Right lobe of liver (tissue), 6 donors: Measurements from ENCODE around the gene COL4A4. TPM values are rescaled to one million over a fixed set of nuclear protein-coding genes. Genes with fewer than 3 reads are reported as not detected.
A peak's percentile ranks its signal among the peaks of the same experiment; 100 is the strongest.
"Not testable (repeated sequence)": the region's sequence is repeated elsewhere in the genome, so short reads cannot be mapped to it uniquely, and the experiment has no call there.

Experiments used
- ATAC-seq, 4 donors: fragments of 200-7000 bp; cut with Tn5 transposase; one replicate each; pipeline ENCODE4 v1.9.1; 2020; ENCODE audit warnings: mild to moderate bottlenecking in 4 of 4, moderate library complexity in 4 of 4
- DNase-seq, 3 donors: peaks; one replicate each; pipeline ENCODE4 v3.0.0-alpha.2; 2020
- H3K27ac ChIP-seq, 3 donors: fragments of 200-600 bp; one replicate each; pipeline ENCODE4 v1.8.0; 2022
- H3K27me3 ChIP-seq, 2 donors: fragments of 200-600 bp; one replicate each; pipeline ENCODE4 v1.8.0; 2022
- H3K36me3 ChIP-seq, 4 donors: fragments of 200-600 bp; sonication (generic) in 1 of 4; one replicate each; pipeline versions ENCODE4 v1.5.1 to v1.8.0; 2017 to 2022; ENCODE audit warnings: control low read depth in 1 of 4
- H3K4me1 ChIP-seq, 4 donors: fragments of 200-600 bp; sonication (generic) in 1 of 4; one replicate each; pipeline versions ENCODE4 v1.5.1 to v1.8.0; 2017 to 2022; ENCODE audit warnings: control low read depth in 1 of 4
- H3K4me3 ChIP-seq, 3 donors: fragments of 200-600 bp; one replicate each; pipeline ENCODE4 v1.8.0; 2022
- H3K9me3 ChIP-seq, 4 donors: fragments of 200-600 bp; sonication (generic) in 1 of 4; one replicate each; pipeline versions ENCODE4 v1.5.1 to v1.8.0; 2017 to 2022; ENCODE audit warnings: control low read depth in 1 of 4
- CTCF ChIP-seq, 4 donors: fragments of 200-600 bp in 3 of 4; fragments of 450-650 bp in 1 of 4; IDR thresholded peaks; one replicate each; pipeline versions ENCODE4 v1.5.1 to v1.8.0; 2016 to 2022; ENCODE audit warnings: antibody characterized with exemption in 4 of 4, mild to moderate bottlenecking in 2 of 4
- POLR2A ChIP-seq: fragments of 450-650 bp; IDR thresholded peaks from one replicate; pipeline ENCODE4 v1.6.1; 2017; ENCODE audit warnings: antibody characterized with exemption, mild to moderate bottlenecking
- WGBS: methylation state at CpG from one replicate; pipeline ENCODE4 v1.1.6; 2018; ENCODE audit warnings: low coverage, low lambda C conversion rate; ENCODE audit not compliant: insufficient coverage; ENCODE audit errors: missing lambda C conversion rate; 5-methylcytosine and 5-hydroxymethylcytosine counted together
- intact Hi-C, 2 donors: fragments of 100-400 bp; cut with DNase I; formaldehyde crosslinking; loops; one replicate each; pipeline versions ENCODE4 v1.11.2 to v1.14.1; 2022
- total RNA-seq, 6 experiments: library from RNA; depleted of rRNA in 2 of 6; stranded (reverse); fragments of >200 nt in 2 of 6; fragmentation: NEBNext Ultra II Directional in 3 of 6; extraction: Animal tissue kit (Norgen Biotek cat#: 25700) in 3 of 6; gene quantifications; one replicate each; pipeline versions ENCODE4 v1.1.0 to v1.2.4, GENCODE V29; 2016 to 2023
- donor health status: DM: no; HTN: yes; CAD: no.
- donor health status: DM: no; HTN: no; CAD: no.
- donor health status: DM: no; HTN: no; CAD: no.
- donor health status: DM: no; HTN: yes; CAD: no.
- donor health status: DM: no; HTN: yes; CAD: no.

Gene COL4A4
- total RNA-seq, 6 experiments from 2014 or later: 0.86 to 2.4 (median 1.8) TPM

- intact Hi-C loops: no loop called here
- Histone ChIP-seq H3K4me1 (peaks cover 0 to 5% (median 1%) of the 10 kb centered on the region in 4 donors), H3K4me3 (no peak overlapping the region), H3K36me3 (no peaks in the 10 kb centered on the region), H3K27me3 (no peaks in the 10 kb centered on the region), H3K27ac (no peak overlapping the region), H3K9me3 (no peaks in the 10 kb centered on the region)
- ATAC-seq (no peak), DNase-seq (no peak)
- WGBS: 94% methylated on average over 12 of the region's 12 CpGs
- TF ChIP-seq CTCF (IDR thresholded peaks at IDR 0.05) (no peak), POLR2A (no peak)
These were observed 13.8 kb upstream of the COL4A4 start for GRCh38 chr2:227177592-227178336.

- H3K4me3 ChIP-seq, H3K36me3 ChIP-seq, H3K9me3 ChIP-seq, H3K27me3 ChIP-seq, H3K4me1 ChIP-seq, H3K27ac ChIP-seq, DNase-seq, ATAC-seq, intact Hi-C loops: not testable (repeated sequence)
- WGBS: 90% methylated on average over 9 of the region's 11 CpGs
These were observed 7.8 kb upstream of the COL4A4 start for GRCh38 chr2:227171779-227172178.

GRCh38 chr2:227164763-227165291, 822 bp upstream of the COL4A4 start:
- Histone ChIP-seq H3K4me1 (no peaks in the 10 kb centered on the region), H3K27ac (peak overlapping the region in 1 of 3 donors; percentile 31), H3K27me3 (no peaks in the 10 kb centered on the region), H3K4me3 (peak overlapping the region; percentile 49 to 58 (median 56)), H3K36me3 (no peaks in the 10 kb centered on the region), H3K9me3 (no peaks in the 10 kb centered on the region)
- WGBS: 6% methylated on average over 12 of the region's 38 CpGs
- peak; percentile 63 to 76 (median 65) for ATAC-seq
- DNase-seq: peak; percentile 56 to 72 (median 57)
- intact Hi-C loops: no loop called here
- TF ChIP-seq CTCF (IDR thresholded peaks at IDR 0.05): no peak
- no peak for TF ChIP-seq POLR2A

- H3K4me1 ChIP-seq: no peaks in the 10 kb centered on the region
- ATAC-seq: peak in 3 of 4 donors; percentile 8 to 42 (median 24)
- no peaks in the 10 kb centered on the region for H3K27me3 ChIP-seq
- no peak for TF ChIP-seq CTCF (IDR thresholded peaks at IDR 0.05)
- TF ChIP-seq POLR2A: no peak
- 1% methylated on average over 10 of the region's 20 CpGs for WGBS
- intact Hi-C loops: no loop called here
- H3K9me3 ChIP-seq: no peaks in the 10 kb centered on the region
- no peaks in the 10 kb centered on the region for H3K36me3 ChIP-seq
- H3K27ac ChIP-seq: peak overlapping the region in 1 of 3 donors; percentile 56
- DNase-seq: no peak
- peak overlapping the region; percentile 49 to 58 (median 56) for H3K4me3 ChIP-seq
These were observed 464 bp downstream of the COL4A4 start for GRCh38 chr2:227163485-227163997.

GRCh38 chr2:227161947-227162346, 2.1 kb downstream of the COL4A4 start:
- intact Hi-C loops: no loop called here
- DNase-seq (no peak), ATAC-seq (no peak)
- no peaks in the 10 kb centered on the region for H3K4me1 ChIP-seq
- H3K27ac ChIP-seq: no peak overlapping the region
- H3K27me3 ChIP-seq: no peaks in the 10 kb centered on the region
- no peak for TF ChIP-seq CTCF (IDR thresholded peaks at IDR 0.05)
- no peak overlapping the region for H3K4me3 ChIP-seq
- no peaks in the 10 kb centered on the region for H3K9me3 ChIP-seq
- no peaks in the 10 kb centered on the region for H3K36me3 ChIP-seq
